Osteocyte (in vitro differentiated cells): ENCODE results near the gene MYCT1. TPM values are rescaled to one million over a fixed set of nuclear protein-coding genes. Genes with fewer than 3 reads are reported as not detected.

Experiments
- DNase-seq: peaks from one replicate; pipeline ENCODE4 v3.0.0; 2021; ENCODE audit warnings: mixed read lengths; ENCODE audit not compliant: unreplicated experiment; ENCODE audit errors: extremely low spot score
- H3K27ac Mint-ChIP-seq: one replicate; pipeline ENCODE4 v1.8.0; 2021; ENCODE audit warnings: mild to moderate bottlenecking, mixed read lengths; ENCODE audit not compliant: unreplicated experiment
- H3K27me3 Mint-ChIP-seq: one replicate; pipeline ENCODE4 v1.8.0; 2021; ENCODE audit warnings: mixed read lengths; ENCODE audit not compliant: unreplicated experiment
- H3K36me3 Mint-ChIP-seq: one replicate; pipeline ENCODE4 v1.8.0; 2021; ENCODE audit warnings: mixed read lengths; ENCODE audit not compliant: unreplicated experiment
- H3K4me1 Mint-ChIP-seq: one replicate; pipeline ENCODE4 v1.8.0; 2021; ENCODE audit warnings: mixed read lengths; ENCODE audit not compliant: unreplicated experiment
- H3K4me3 Mint-ChIP-seq: one replicate; pipeline ENCODE4 v1.8.0; 2021; ENCODE audit warnings: mild to moderate bottlenecking, moderate library complexity, mixed read lengths; ENCODE audit not compliant: unreplicated experiment
- H3K9me3 Mint-ChIP-seq: one replicate; pipeline ENCODE4 v1.8.0; 2021; ENCODE audit warnings: mixed read lengths; ENCODE audit not compliant: unreplicated experiment
- CTCF ChIP-seq: fragments of 200-600 bp; sonication (generic); IDR thresholded peaks from 2 replicates; pipeline ENCODE4 v1.5.0; 2021; ENCODE audit warnings: antibody characterized with exemption, mild to moderate bottlenecking, moderate library complexity
- total RNA-seq: library from RNA; stranded (reverse); gene quantifications from 2 replicates; pipeline ENCODE4 v1.2.1, GENCODE V29; 2021

Gene MYCT1
- total RNA-seq, 1 donor from 2014 or later: not detected

- Mint-ChIP-seq H3K36me3 (no peaks in the 10 kb centered on the region), H3K27me3 (peaks cover 14% of the 10 kb centered on the region), H3K27ac (no peak overlapping the region), H3K4me3 (no peak overlapping the region), H3K9me3 (no peaks in the 10 kb centered on the region), H3K4me1 (no peaks in the 10 kb centered on the region)
- DNase-seq: no peak
- TF ChIP-seq CTCF: no peak
Measured at GRCh38 chr6:152734630-152735029, 36.9 kb downstream of the MYCT1 start.

GRCh38 chr6:152736687-152737273 is 39.1 kb downstream of the MYCT1 start:
- no peaks in the 10 kb centered on the region for H3K4me1 Mint-ChIP-seq
- TF ChIP-seq CTCF: no peak
- DNase-seq: no peak
- no peak overlapping the region for H3K27ac Mint-ChIP-seq
- H3K27me3 Mint-ChIP-seq: peaks cover 17% of the 10 kb centered on the region
- no peaks in the 10 kb centered on the region for H3K36me3 Mint-ChIP-seq
- no peak overlapping the region for H3K4me3 Mint-ChIP-seq
- H3K9me3 Mint-ChIP-seq: no peaks in the 10 kb centered on the region

GRCh38 chr6:152745509-152746171 is 47.9 kb downstream of the MYCT1 start:
- TF ChIP-seq CTCF: no peak
- Mint-ChIP-seq H3K27ac (no peak overlapping the region), H3K9me3 (no peaks in the 10 kb centered on the region), H3K4me1 (no peaks in the 10 kb centered on the region), H3K36me3 (no peaks in the 10 kb centered on the region), H3K27me3 (peaks cover 11% of the 10 kb centered on the region), H3K4me3 (no peak overlapping the region)
- DNase-seq: no peak

GRCh38 chr6:152746172-152746553 is 48.5 kb downstream of the MYCT1 start:
- Mint-ChIP-seq H3K36me3 (no peaks in the 10 kb centered on the region), H3K9me3 (no peaks in the 10 kb centered on the region), H3K27me3 (peaks cover 8% of the 10 kb centered on the region), H3K4me3 (no peak overlapping the region), H3K27ac (no peak overlapping the region), H3K4me1 (no peaks in the 10 kb centered on the region)
- no peak for DNase-seq
- TF ChIP-seq CTCF: no peak

- Mint-ChIP-seq H3K4me1 (no peaks in the 10 kb centered on the region), H3K9me3 (no peaks in the 10 kb centered on the region), H3K36me3 (no peaks in the 10 kb centered on the region), H3K27me3 (peaks cover 2% of the 10 kb centered on the region), H3K27ac (no peak overlapping the region), H3K4me3 (no peak overlapping the region)
- peak; percentile 37 for TF ChIP-seq CTCF
- DNase-seq: no peak
Measured at GRCh38 chr6:152748843-152749242, 51.1 kb downstream of the MYCT1 start.
